HG02610 (cell line): Measurements from ENCODE around the gene AKAP7.
A peak's percentile ranks its signal among the peaks of the same experiment; 100 is the strongest.
"Not testable (repeated sequence)": the region's sequence is repeated elsewhere in the genome, so short reads cannot be mapped to it uniquely, and the experiment has no call there.

Source experiments
- ATAC-seq: cut with Tn5 transposase; IDR thresholded peaks from one replicate; pipeline ENCODE4 v1.9.1; 2021; ENCODE audit warnings: mild to moderate bottlenecking, moderate library complexity; ENCODE audit not compliant: unreplicated experiment

Gene AKAP7

GRCh38 chr6:131135244-131136020 is at the start of gene AKAP7:
TSS of gene AKAP7 (plus strand) at chr6:131135467. CDS start at chr6:131135764, 297 bp downstream.
- ATAC-seq: peak; percentile 82

- not testable (repeated sequence) for ATAC-seq
These were observed 44.9 kb upstream of the AKAP7 start for GRCh38 chr6:131090339-131090738.

- ATAC-seq: not testable (repeated sequence)
These were observed 43.3 kb upstream of the AKAP7 start for GRCh38 chr6:131091944-131092343.

GRCh38 chr6:131093334-131093733 is 41.9 kb upstream of the AKAP7 start:
- ATAC-seq: no peak

- no peak for ATAC-seq
These were observed 38.5 kb upstream of the AKAP7 start for GRCh38 chr6:131096786-131097185.

- ATAC-seq: no peak
These were observed 33.2 kb upstream of the AKAP7 start for GRCh38 chr6:131101911-131102680.

- no peak for ATAC-seq
These were observed 32.0 kb upstream of the AKAP7 start for GRCh38 chr6:131103296-131103695.

- no peak for ATAC-seq
These were observed 31.4 kb upstream of the AKAP7 start for GRCh38 chr6:131103901-131104300.

GRCh38 chr6:131107151-131107550 is 28.1 kb upstream of the AKAP7 start:
- peak; percentile 33 for ATAC-seq

- no peak for ATAC-seq
These were observed 23.0 kb upstream of the AKAP7 start for GRCh38 chr6:131112249-131112648.

- no peak for ATAC-seq
These were observed 19.6 kb upstream of the AKAP7 start for GRCh38 chr6:131115651-131116050.

GRCh38 chr6:131116321-131116720 is 18.9 kb upstream of the AKAP7 start:
- ATAC-seq: no peak

GRCh38 chr6:131116755-131117360 is 18.4 kb upstream of the AKAP7 start:
- ATAC-seq: no peak

GRCh38 chr6:131117878-131118277 is 17.4 kb upstream of the AKAP7 start:
- ATAC-seq: no peak

- no peak for ATAC-seq
These were observed 13.3 kb upstream of the AKAP7 start for GRCh38 chr6:131122007-131122406.

GRCh38 chr6:131122516-131122915 is 12.8 kb upstream of the AKAP7 start:
- ATAC-seq: no peak

- no peak for ATAC-seq
These were observed 10.8 kb upstream of the AKAP7 start for GRCh38 chr6:131124336-131125071.

- ATAC-seq: no peak
These were observed 9.8 kb upstream of the AKAP7 start for GRCh38 chr6:131125431-131125830.

GRCh38 chr6:131129689-131130553 is 5.3 kb upstream of the AKAP7 start:
- no peak for ATAC-seq

- ATAC-seq: no peak
These were observed 4.7 kb upstream of the AKAP7 start for GRCh38 chr6:131130554-131130940.
